WTC11 (cell line): Measurements from ENCODE around the gene COL5A2. TPM values are rescaled to one million over a fixed set of nuclear protein-coding genes. Genes with fewer than 3 reads are reported as not detected.

Experiments used
- ATAC-seq: fragments of 200-7000 bp; cut with Tn5 transposase; 2 replicates; pipeline ENCODE4 v1.10.0; 2021; ENCODE audit warnings: mild to moderate bottlenecking, moderate library complexity
- CTCF ChIA-PET: fragments of 300-600 bp; sonication (Branson Sonifier 250); formaldehyde crosslinking; loops from one replicate; lab custom pipeline; 2021; ENCODE audit warnings: antibody characterized with exemption; lab: Charles Lee
- POLR2A ChIA-PET: fragments of 350-600 bp; sonication (Branson Sonifier 250); formaldehyde crosslinking; loops from one replicate; lab custom pipeline; 2021; ENCODE audit warnings: antibody characterized with exemption; lab: Charles Lee
- DNase-seq: peaks from one replicate; pipeline ENCODE4 v3.0.0; 2021; ENCODE audit warnings: low spot score
- H3K27ac Mint-ChIP-seq: 2 replicates; pipeline ENCODE4 v1.8.0; 2021; ENCODE audit warnings: mixed read lengths
- H3K27me3 Mint-ChIP-seq: 2 replicates; pipeline ENCODE4 v1.8.0; 2021; ENCODE audit warnings: low read depth, mild to moderate bottlenecking, moderate library complexity, mixed read lengths
- H3K36me3 Mint-ChIP-seq: 2 replicates; pipeline ENCODE4 v1.8.0; 2021; ENCODE audit warnings: mixed read lengths
- H3K4me1 Mint-ChIP-seq: 2 replicates; pipeline ENCODE4 v1.8.0; 2022; ENCODE audit warnings: mixed read lengths
- H3K4me3 Mint-ChIP-seq: 2 replicates; pipeline ENCODE4 v1.8.0; 2021; ENCODE audit warnings: mild to moderate bottlenecking, moderate library complexity, mixed read lengths
- H3K9me3 Mint-ChIP-seq: 2 replicates; pipeline ENCODE4 v1.8.0; 2021; ENCODE audit warnings: mixed read lengths
- ELF4 ChIP-seq: sonication (generic); formaldehyde crosslinking; IDR thresholded peaks from 2 replicates; pipeline ENCODE4 v1.8.1; 2022; ENCODE audit warnings: low read depth, mild to moderate bottlenecking, moderate library complexity, missing genetic modification reagents
- EMX1 ChIP-seq: fragments of 250-450 bp; sonication (Bioruptor Pico); IDR thresholded peaks from 2 replicates; pipeline ENCODE4 v1.8.0; 2021; ENCODE audit warnings: mild to moderate bottlenecking
- GABPB1 ChIP-seq: sonication (generic); formaldehyde crosslinking; IDR thresholded peaks from 2 replicates; pipeline ENCODE4 v1.8.1; 2023; ENCODE audit warnings: mild to moderate bottlenecking, missing genetic modification reagents
- NFATC4 ChIP-seq: fragments of 250-450 bp; sonication (Bioruptor Pico); IDR thresholded peaks from 2 replicates; pipeline ENCODE4 v1.9.0; 2021; ENCODE audit warnings: mild to moderate bottlenecking
- NR2C2 ChIP-seq: sonication (generic); formaldehyde crosslinking; IDR thresholded peaks from 2 replicates; pipeline ENCODE4 v1.8.0; 2022; ENCODE audit warnings: mild to moderate bottlenecking, missing genetic modification reagents
- NR3C1 ChIP-seq: sonication (generic); formaldehyde crosslinking; conservative IDR thresholded peaks from 2 replicates; pipeline ENCODE4 v1.8.1; 2023; ENCODE audit warnings: low read depth, mild to moderate bottlenecking, missing genetic modification reagents
- OVOL2 ChIP-seq: fragments of 250-450 bp; sonication (Bioruptor Pico); IDR thresholded peaks from 2 replicates; pipeline ENCODE4 v1.9.0; 2021; ENCODE audit warnings: mild to moderate bottlenecking, borderline replicate concordance
- RELA ChIP-seq: sonication (generic); formaldehyde crosslinking; IDR thresholded peaks from 2 replicates; pipeline ENCODE4 v1.8.1; 2022; ENCODE audit warnings: missing genetic modification reagents, mild to moderate bottlenecking, borderline replicate concordance
- TEAD4 ChIP-seq: sonication (generic); formaldehyde crosslinking; IDR thresholded peaks from 2 replicates; pipeline ENCODE4 v1.8.0; 2022; ENCODE audit warnings: mild to moderate bottlenecking, missing genetic modification reagents
- ZNF219 ChIP-seq: sonication (generic); formaldehyde crosslinking; IDR thresholded peaks from 2 replicates; pipeline ENCODE4 v1.8.0; 2023; ENCODE audit warnings: missing genetic modification reagents, mild to moderate bottlenecking, borderline replicate concordance
- ZNF232 ChIP-seq: sonication (generic); formaldehyde crosslinking; IDR thresholded peaks from 2 replicates; pipeline ENCODE4 v1.8.0; 2022; ENCODE audit warnings: mild to moderate bottlenecking, missing genetic modification reagents
- ZNF423 ChIP-seq: fragments of 250-450 bp; sonication (Bioruptor Pico); IDR thresholded peaks from 2 replicates; pipeline ENCODE4 v2.1.2; 2022; ENCODE audit warnings: mild to moderate bottlenecking, moderate library complexity
- total RNA-seq: library from RNA; stranded (reverse); gene quantifications from 3 replicates; pipeline ENCODE4 v1.2.3, GENCODE V29; 2021
- TF ChIP-seq, protein P1 (sequence below): sonication (generic); formaldehyde crosslinking; IDR thresholded peaks from 2 replicates; pipeline ENCODE4 v1.8.1; 2023; ENCODE audit warnings: mild to moderate bottlenecking, moderate library complexity, missing genetic modification reagents
- TF ChIP-seq, protein P2 (sequence below): fragments of 250-450 bp; sonication (Bioruptor Pico); IDR thresholded peaks from 2 replicates; pipeline ENCODE4 v1.9.0; 2021; ENCODE audit warnings: moderate library complexity, mild to moderate bottlenecking, inconsistent platforms, borderline replicate concordance
- TF ChIP-seq, protein P3 (sequence below): sonication (generic); formaldehyde crosslinking; IDR thresholded peaks from 2 replicates; pipeline ENCODE4 v1.8.1; 2022; ENCODE audit warnings: low read depth, mild to moderate bottlenecking, moderate library complexity, missing genetic modification reagents, borderline replicate concordance
- TF ChIP-seq, protein P4 (sequence below): fragments of 200-600 bp; IDR thresholded peaks from 2 replicates; pipeline ENCODE4 v1.8.0; 2022; ENCODE audit warnings: antibody characterized with exemption

Gene COL5A2
- total RNA-seq, 1 experiment from 2014 or later = 16.0 TPM

DNA sequence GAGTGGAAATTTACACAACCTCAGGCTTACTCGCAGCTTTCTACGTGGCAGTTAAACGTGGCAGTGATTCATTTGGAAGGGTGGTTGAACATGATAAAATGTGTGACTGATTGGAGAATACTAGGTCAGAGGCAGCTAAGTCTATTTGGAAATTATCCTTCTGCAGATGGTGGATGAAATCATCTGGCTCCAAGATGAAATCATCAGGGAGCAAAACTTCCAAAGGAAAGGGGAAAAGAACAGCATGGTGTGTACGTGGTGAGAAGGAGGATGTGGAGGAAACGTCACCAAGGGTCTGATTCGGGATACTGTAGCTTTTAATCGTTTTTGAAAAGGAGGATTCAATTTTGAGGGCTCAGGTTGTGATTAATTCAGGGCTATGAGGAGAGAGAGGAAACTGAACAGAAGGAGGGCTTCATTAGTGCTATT is 157.5 kb downstream of the COL5A2 start:
- POLR2A ChIA-PET = no interaction called here
- no peaks in the 10 kb centered on the region for H3K36me3 Mint-ChIP-seq
- no peaks in the 10 kb centered on the region; the same call in 1 of the 2 replicates for H3K27me3 Mint-ChIP-seq
- H3K27ac Mint-ChIP-seq = no peak overlapping the region
- TF ChIP-seq, protein P1, sequence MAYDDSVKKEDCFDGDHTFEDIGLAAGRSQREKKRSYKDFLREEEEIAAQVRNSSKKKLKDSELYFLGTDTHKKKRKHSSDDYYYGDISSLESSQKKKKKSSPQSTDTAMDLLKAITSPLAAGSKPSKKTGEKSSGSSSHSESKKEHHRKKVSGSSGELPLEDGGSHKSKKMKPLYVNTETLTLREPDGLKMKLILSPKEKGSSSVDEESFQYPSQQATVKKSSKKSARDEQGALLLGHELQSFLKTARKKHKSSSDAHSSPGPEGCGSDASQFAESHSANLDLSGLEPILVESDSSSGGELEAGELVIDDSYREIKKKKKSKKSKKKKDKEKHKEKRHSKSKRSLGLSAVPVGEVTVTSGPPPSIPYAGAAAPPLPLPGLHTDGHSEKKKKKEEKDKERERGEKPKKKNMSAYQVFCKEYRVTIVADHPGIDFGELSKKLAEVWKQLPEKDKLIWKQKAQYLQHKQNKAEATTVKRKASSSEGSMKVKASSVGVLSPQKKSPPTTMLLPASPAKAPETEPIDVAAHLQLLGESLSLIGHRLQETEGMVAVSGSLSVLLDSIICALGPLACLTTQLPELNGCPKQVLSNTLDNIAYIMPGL = no peak
- TF ChIP-seq TEAD4 (no peak), EMX1 (CRISPR knock-in tag) (no peak), ZNF219 (CRISPR knock-in tag) (no peak), ELF4 (no peak), NR2C2 (no peak), NR3C1 (CRISPR knock-in tag) (no peak), RELA (CRISPR knock-in tag) (no peak)
- TF ChIP-seq, protein P2, sequence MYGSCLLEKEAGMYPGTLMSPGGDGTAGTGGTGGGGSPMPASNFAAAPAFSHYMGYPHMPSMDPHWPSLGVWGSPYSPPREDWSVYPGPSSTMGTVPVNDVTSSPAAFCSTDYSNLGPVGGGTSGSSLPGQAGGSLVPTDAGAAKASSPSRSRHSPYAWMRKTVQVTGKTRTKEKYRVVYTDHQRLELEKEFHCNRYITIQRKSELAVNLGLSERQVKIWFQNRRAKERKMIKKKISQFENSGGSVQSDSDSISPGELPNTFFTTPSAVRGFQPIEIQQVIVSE = no peak
- TF ChIP-seq, all 79 proteins: peak for 0
- no peak for DNase-seq
- ATAC-seq = no peak
- H3K9me3 Mint-ChIP-seq = no peaks in the 10 kb centered on the region
- no peak overlapping the region for H3K4me3 Mint-ChIP-seq
- H3K4me1 Mint-ChIP-seq = no peaks in the 10 kb centered on the region
- CTCF ChIA-PET = no interaction called here

DNA sequence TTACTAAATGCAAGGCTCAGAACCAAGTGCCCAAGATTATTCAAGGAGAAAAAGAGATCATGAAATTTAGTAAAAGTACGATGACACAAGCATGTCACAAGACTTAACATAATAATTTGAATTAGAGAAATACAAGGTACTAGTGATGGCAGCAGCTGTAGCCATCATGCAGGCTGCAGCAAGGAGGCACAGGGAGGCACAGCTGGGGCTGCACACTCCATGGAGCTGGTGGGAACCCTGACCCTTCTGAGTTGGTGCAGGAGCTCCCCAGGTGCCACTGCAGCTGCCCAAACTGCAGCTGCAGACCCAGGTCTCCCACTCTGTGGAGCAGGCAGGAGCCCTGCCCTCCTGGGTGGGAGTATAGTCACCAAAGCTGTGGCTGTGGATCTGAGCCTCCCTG is 159.4 kb downstream of the COL5A2 start:
- TF ChIP-seq EMX1 (CRISPR knock-in tag) (no peak), NFATC4 (no peak)
- Mint-ChIP-seq H3K36me3 (no peaks in the 10 kb centered on the region), H3K4me3 (no peak overlapping the region), H3K27ac (no peak overlapping the region), H3K27me3 (no peaks in the 10 kb centered on the region; the same call in 1 of the 2 replicates), H3K9me3 (no peaks in the 10 kb centered on the region), H3K4me1 (peaks cover 8% of the 10 kb centered on the region)
- no peak for ATAC-seq
- no peak for DNase-seq
- POLR2A ChIA-PET = interaction anchor here (0.6 kb wide), 1 partner anchor 1109 kb away, joined by 4 read pairs; no protein-coding TSS in a partner anchor
- CTCF ChIA-PET = no interaction called here

DNA sequence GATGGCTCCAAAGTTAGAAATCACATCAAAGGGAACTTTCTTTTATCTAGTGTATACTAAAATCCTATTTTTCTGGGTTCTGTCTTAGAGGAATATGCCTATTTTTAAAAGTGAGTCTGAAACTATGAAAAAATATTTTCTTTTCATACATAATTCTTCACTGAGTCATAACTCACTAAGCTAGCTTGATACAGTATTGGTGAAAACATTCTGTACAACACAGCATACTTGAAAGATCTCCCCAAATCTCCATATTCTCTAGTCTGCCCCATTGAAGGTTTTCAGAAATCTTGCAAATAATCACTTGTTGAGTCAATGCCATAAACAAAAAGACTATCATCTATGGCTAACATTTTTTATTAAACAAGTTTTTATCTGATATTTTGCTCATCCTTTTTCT is 160.9 kb downstream of the COL5A2 start:
- H3K4me1 Mint-ChIP-seq = peaks cover 14% of the 10 kb centered on the region

More for the DNA sequence above, 160.9 kb downstream of the COL5A2 start:
- DNase-seq (no peak), ATAC-seq (no peak)
- Mint-ChIP-seq H3K27me3 (no peaks in the 10 kb centered on the region; the same call in 1 of the 2 replicates), H3K4me3 (no peak overlapping the region), H3K27ac (no peak overlapping the region), H3K36me3 (no peaks in the 10 kb centered on the region), H3K9me3 (no peaks in the 10 kb centered on the region)
- ChIA-PET CTCF (no interaction called here), POLR2A (no interaction called here)
- TF ChIP-seq, protein P2 = no peak
- TF ChIP-seq ZNF423 (CRISPR knock-in tag) = no peak
- TF ChIP-seq, protein P3, sequence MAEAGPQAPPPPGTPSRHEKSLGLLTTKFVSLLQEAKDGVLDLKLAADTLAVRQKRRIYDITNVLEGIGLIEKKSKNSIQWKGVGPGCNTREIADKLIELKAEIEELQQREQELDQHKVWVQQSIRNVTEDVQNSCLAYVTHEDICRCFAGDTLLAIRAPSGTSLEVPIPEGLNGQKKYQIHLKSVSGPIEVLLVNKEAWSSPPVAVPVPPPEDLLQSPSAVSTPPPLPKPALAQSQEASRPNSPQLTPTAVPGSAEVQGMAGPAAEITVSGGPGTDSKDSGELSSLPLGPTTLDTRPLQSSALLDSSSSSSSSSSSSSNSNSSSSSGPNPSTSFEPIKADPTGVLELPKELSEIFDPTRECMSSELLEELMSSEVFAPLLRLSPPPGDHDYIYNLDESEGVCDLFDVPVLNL (CRISPR knock-in tag) = no peak
- no peak for TF ChIP-seq ZNF232 (CRISPR knock-in tag)
- TF ChIP-seq OVOL2 (CRISPR knock-in tag) = no peak
- TF ChIP-seq, protein P4, sequence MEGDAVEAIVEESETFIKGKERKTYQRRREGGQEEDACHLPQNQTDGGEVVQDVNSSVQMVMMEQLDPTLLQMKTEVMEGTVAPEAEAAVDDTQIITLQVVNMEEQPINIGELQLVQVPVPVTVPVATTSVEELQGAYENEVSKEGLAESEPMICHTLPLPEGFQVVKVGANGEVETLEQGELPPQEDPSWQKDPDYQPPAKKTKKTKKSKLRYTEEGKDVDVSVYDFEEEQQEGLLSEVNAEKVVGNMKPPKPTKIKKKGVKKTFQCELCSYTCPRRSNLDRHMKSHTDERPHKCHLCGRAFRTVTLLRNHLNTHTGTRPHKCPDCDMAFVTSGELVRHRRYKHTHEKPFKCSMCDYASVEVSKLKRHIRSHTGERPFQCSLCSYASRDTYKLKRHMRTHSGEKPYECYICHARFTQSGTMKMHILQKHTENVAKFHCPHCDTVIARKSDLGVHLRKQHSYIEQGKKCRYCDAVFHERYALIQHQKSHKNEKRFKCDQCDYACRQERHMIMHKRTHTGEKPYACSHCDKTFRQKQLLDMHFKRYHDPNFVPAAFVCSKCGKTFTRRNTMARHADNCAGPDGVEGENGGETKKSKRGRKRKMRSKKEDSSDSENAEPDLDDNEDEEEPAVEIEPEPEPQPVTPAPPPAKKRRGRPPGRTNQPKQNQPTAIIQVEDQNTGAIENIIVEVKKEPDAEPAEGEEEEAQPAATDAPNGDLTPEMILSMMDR = no peak
- TF ChIP-seq GABPB1 = no peak
